HG02610 (cell line): ENCODE measurements around the gene CTSZ.
"Not testable (repeated sequence)": the region's sequence is repeated elsewhere in the genome, so short reads cannot be mapped to it uniquely, and the experiment has no call there.

ENCODE experiments used
- ATAC-seq: cut with Tn5 transposase; IDR thresholded peaks from one replicate; pipeline ENCODE4 v1.9.1; 2021; ENCODE audit warnings: mild to moderate bottlenecking, moderate library complexity; ENCODE audit not compliant: unreplicated experiment

The CTSZ gene

GRCh38 chr20:59001068-59001448 is 6.0 kb downstream of the CTSZ start:
- no peak for ATAC-seq

- ATAC-seq = no peak
Measured at GRCh38 chr20:59000326-59000725, 6.7 kb downstream of the CTSZ start.

DNA sequence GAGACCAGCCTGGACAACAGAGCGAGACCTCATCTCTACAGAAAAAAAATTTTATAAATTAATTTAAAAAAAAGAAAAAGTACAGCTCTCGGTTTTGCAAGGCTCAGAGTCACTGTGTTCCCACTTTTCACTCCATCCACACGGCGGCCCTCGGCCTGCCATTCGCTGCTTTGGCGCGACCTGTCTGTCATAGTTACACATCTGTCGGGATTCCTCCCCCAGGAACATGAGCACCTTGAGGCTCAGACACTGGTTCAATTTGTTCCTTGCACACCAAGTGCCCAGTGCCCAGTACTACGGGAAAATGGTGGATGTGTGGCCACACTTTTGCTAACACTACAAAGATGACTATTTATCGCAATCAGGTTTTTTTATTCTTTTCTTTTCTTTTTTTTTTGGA is 8.4 kb downstream of the CTSZ start:
- ATAC-seq = no peak

GRCh38 chr20:58997141-58997770 is 9.8 kb downstream of the CTSZ start:
- ATAC-seq = no peak

DNA sequence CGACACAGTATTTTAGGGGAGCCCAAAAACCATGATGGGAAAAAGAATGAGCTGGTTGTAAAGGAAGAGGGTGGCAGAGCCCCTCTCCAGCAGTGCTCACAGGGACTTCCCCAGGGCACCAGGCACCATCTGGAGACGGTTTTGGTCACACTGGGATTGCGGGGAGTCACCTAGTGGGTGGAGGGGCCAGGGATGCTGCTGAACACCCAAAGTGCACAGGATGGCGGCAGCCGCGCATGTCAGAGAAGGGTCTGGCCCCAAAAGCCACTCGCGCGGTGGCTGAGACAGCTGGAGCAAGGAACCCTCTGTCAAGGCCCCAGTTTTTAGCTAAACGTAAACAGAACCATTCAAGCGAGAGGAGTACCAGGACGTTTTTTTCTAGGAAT is 10.8 kb downstream of the CTSZ start:
- no peak for ATAC-seq

GRCh38 chr20:58995461-58996225 is 11.4 kb downstream of the CTSZ start:
- ATAC-seq = no peak

- ATAC-seq = no peak
Measured at GRCh38 chr20:58994390-58995159, 12.5 kb downstream of the CTSZ start.

- no peak for ATAC-seq
Measured at GRCh38 chr20:58993332-58994248, 13.5 kb downstream of the CTSZ start.

GRCh38 chr20:58992911-58993310 is 14.1 kb downstream of the CTSZ start:
- ATAC-seq = no peak

- ATAC-seq = no peak
Measured at GRCh38 chr20:58991715-58992114, 15.3 kb downstream of the CTSZ start.

GRCh38 chr20:58990651-58991445 is 16.2 kb downstream of the CTSZ start:
- no peak for ATAC-seq

GRCh38 chr20:58989196-58989595 is 17.9 kb downstream of the CTSZ start:
- ATAC-seq = no peak

DNA sequence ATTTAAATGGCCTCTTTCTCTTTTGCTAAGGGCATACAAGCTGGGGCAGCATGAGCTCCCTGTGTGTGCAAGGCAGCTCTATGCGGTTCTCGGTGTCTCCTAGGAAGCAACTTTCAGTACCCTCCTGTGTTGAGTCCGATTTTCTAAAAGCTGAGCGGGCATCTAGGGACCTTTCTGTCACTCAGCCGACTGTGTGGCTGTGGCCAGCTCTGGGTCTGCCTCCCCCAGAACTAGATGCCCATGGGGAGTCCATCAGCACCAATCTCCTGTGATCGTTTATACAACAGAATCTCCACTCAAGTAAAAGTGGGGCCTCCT is 18.5 kb downstream of the CTSZ start:
- no peak for ATAC-seq

DNA sequence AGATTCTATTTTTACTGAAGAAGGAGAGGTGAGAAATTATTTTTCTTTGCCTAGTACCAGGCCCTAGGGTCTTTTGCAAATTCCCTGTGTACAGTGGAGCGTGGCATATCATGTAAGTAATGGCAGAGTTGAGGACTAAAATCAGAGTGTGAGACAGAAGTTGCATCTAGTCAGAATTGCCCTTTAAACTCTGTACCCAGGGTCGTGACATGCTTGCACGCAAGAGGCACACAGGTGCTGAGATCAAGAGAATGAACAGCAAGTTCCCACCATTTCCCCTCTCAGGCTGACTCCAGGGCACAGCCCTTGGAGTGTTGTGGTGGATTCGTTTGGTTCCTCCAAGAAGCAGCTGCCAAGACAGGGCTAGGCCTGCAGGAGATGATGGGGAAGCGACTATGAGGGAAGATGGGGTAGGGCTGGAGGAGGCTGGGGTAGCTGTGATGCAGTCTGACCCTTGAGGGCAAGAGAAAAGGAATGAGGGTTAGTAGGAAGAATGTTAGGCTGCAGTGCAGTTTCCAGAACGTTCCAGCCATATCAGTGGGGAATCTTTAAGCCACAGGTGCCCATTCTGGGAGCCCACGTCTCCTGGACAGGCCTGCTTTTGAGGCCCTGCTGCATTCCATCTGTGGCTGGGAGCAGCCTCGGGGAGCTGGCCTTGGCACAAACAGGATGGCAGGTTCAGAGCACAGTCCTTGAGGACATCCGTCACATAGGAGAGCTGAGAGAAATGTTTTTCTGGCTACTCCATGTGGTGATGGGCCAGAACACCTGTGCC is 19.1 kb downstream of the CTSZ start:
- ATAC-seq = no peak

GRCh38 chr20:58986968-58987517 is 20.0 kb downstream of the CTSZ start:
- ATAC-seq = no peak

- ATAC-seq = no peak
Measured at GRCh38 chr20:58986286-58986967, 20.6 kb downstream of the CTSZ start.

- ATAC-seq = no peak
Measured at GRCh38 chr20:58985656-58986055, 21.4 kb downstream of the CTSZ start.

DNA sequence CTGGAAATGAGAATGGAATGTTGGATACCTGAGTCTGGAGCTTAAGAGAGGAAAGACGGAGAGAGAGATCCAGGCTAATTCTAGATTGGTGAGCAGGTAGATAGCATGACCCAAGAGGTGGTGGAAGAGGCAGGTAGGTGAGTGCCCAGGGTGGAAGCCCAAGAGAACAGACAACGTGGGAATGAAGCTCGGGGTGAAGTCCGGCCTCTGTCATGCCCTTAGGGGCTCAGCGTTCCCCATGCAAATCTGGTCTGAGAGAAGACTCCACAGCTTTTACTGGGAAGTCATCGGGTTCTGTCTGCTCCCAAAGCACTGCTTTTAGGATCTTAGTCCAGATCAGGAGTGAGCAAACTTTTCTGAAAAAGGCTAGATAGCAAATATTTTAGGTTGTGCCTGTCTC is 22.4 kb downstream of the CTSZ start:
- ATAC-seq = no peak

- ATAC-seq = not testable (repeated sequence)
Measured at GRCh38 chr20:58983115-58983468, 24.0 kb downstream of the CTSZ start.
